Subcutaneous adipose tissue (tissue), 4 donors: ENCODE data around the gene PNISR. TPM values are rescaled to one million over a fixed set of nuclear protein-coding genes. Genes with fewer than 3 reads are reported as not detected.

Experiments
- CTCF ChIP-seq: fragments of 450-650 bp; IDR thresholded peaks from one replicate; pipeline ENCODE4 v1.5.1; 2016; ENCODE audit warnings: low read depth, mild to moderate bottlenecking, control low read depth, antibody characterized with exemption, moderate library complexity
- total RNA-seq, 4 donors: library from RNA; depleted of rRNA; stranded (reverse); fragments of >200 nt; gene quantifications; one replicate each; pipeline ENCODE4 v1.1.0, GENCODE V29; 2016

Gene PNISR
- total RNA-seq, 4 donors from 2014 or later: 165 to 186 (median 181) TPM

DNA sequence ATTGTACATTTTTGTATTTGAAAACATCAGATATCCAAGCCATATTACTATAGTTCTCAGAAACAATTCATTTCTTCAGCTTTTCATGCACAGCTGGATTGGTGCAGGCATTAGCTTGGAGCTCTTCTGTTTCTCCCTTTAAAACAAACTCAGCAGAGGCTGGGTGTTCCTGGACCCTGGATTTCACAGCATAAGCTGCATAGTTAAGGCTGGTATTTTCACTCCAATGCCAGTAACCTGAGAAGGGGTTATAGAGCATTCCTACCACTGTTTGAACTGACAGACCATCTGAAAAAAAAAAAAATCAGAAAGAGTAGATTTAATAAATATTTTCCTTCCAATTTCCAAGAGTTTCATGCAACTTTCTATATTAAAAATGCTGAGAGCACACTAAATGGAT lies 55.6 kb downstream of the PNISR start:
- TF ChIP-seq CTCF: no peak

DNA sequence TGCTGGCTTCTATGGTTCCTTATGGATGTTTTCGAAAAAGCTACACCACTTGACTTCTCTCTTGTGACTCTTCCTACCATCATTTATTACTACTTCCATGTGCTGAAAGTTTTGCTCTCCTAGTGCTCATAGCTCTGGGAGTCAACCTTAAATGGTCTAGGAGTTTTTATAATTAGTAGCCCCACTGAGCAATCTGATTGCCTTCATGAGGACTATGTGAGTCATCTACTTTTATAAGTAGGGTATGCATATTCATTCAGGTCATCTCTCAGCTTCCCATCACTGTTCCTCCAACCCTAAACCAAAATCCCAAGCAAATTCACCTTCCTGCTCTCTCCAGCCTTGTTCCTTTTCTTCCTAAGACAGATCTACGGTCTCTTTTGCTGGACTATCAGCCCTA lies 58.3 kb downstream of the PNISR start:
- TF ChIP-seq CTCF: no peak

DNA sequence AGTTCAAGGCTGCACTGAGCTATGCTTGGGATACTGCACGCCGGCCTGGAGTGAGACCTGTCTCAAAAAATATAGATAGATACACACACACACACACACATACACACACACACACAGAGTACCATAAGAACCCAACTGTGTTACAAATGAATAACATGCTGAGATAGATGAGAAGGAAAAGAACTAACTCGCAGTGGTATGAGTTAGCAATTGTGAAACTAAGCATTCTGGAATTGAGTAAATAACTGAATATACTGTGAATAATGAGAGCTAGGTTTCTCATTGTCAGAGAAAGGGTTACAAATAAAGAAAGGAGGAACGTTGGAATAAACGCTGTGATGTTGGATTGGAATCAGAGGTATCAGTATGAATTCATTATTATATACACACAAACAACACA lies 61.1 kb downstream of the PNISR start:
- TF ChIP-seq CTCF: no peak

DNA sequence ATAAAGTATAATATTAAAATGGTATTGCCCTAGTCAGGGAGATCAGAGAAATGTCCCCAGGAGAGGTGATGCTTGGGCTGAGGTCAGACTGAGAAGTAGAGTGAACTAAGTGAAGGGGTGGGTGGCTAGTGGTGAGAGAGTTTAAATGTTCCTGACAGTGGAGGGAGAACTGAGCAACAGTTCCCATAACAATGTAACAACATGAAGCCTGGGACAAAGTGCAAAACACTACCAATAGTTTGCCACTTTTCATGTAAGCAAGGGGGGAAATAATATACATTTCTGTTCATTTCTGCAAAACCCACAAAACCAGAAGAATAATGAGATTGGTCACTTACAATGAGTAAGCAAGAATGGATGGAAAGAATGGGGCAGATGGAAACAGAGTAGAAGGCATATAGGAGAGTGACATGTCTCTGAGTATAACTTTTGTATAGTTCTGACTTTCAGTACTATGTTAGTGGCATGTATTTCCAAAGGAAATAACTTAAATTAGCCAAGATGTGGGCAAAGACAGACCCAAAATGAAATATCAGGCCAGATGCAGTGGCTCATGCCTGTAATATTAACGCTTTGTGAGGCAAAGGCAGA lies 62.3 kb downstream of the PNISR start:
- TF ChIP-seq CTCF: no peak

DNA sequence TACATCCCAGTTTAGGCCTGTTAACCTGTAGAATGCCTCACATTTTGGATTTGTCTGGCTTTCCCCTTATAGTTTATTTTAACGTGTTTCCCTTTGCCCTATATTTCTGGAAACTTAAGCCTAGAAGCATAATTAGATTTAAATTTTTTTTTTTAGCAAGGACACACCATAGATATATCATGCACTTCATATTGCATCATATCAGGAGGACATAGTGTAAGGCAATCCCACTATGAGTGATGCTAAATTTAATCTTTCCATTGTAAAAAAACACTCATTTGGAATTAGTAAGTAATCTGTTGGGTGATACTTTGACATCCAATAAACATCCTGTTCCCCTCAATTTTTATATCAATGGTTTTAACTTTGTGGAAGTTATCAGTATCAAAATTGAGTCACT lies 65.3 kb downstream of the PNISR start:
- TF ChIP-seq CTCF: no peak

DNA sequence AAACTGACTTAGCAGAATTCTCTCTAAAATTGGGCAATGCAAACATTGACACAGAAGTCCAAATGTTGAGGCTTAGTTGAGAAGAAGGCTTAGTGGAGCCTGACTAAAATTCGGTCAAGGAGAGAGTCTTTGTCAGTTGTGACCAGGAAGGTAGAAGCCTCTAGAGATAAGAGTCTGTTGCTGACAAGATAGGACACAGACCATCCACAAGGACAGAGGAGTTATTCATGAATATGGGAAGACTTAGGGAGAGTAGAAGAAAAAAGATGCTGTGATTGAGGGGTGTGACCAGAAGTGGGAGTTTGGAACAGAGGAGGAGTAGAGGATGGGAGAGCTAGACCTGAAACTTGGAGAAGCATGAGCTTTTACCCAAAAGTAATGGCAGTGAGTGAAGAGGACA lies 68.5 kb downstream of the PNISR start:
- no peak for TF ChIP-seq CTCF

GRCh38 chr6:99354983-99355382 lies 70.1 kb downstream of the PNISR start:
- no peak for TF ChIP-seq CTCF
